Fibroblast of mammary gland (primary cell): ENCODE data around the gene IPPK.
A peak's percentile ranks its signal among the peaks of the same experiment; 100 is the strongest.

Experiments
- DNase-seq: peaks from one replicate; pipeline ENCODE4 v3.0.0-alpha.2; 2010; ENCODE audit warnings: low read depth
- H3K4me3 ChIP-seq: 2 replicates; pipeline ENCODE4 v1.5.1; 2011; ENCODE audit warnings: low read depth, mild to moderate bottlenecking, low read length, moderate library complexity; ENCODE audit not compliant: control insufficient read depth
- TF ChIP-seq, protein P1 (sequence below): conservative IDR thresholded peaks from 2 replicates; pipeline ENCODE4 v1.5.1; 2011; ENCODE audit warnings: low read depth, low read length, inconsistent platforms; ENCODE audit not compliant: control insufficient read depth, insufficient read depth

Gene IPPK

DNA sequence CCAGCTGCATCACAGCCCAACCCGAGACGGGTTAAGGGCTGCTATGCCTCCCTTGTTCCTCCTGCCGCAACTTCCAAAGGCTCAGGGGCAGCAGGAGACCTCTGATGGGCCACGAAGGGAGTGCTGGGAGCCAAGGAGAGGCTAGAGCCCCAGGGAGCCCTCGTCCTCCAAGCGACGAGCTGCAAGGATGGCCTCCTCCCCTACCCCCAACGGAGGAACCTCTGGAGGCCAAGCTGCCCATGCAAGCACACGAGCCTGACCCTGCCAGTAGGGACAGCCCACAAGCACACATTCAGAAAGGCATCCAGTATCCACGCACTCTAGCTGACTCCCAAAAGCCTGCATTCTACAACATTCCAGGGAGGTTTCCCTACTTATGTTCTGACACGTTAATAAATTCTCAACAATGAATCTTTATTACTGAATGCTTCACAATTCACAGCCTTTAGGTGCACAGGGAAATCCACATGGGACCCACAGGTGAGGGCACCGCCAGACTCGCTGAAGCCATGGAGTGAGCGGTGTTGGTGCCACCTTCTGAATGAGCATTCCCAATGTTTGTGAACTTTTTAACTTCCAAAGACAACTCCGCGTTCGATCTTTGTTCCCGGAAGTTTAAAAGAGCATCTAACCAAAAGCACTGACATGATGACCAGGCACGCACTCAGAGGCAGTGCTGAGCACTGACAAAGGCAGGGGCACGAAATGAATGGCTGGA lies 28.7 kb downstream of the IPPK start:
- TF ChIP-seq, protein P1, sequence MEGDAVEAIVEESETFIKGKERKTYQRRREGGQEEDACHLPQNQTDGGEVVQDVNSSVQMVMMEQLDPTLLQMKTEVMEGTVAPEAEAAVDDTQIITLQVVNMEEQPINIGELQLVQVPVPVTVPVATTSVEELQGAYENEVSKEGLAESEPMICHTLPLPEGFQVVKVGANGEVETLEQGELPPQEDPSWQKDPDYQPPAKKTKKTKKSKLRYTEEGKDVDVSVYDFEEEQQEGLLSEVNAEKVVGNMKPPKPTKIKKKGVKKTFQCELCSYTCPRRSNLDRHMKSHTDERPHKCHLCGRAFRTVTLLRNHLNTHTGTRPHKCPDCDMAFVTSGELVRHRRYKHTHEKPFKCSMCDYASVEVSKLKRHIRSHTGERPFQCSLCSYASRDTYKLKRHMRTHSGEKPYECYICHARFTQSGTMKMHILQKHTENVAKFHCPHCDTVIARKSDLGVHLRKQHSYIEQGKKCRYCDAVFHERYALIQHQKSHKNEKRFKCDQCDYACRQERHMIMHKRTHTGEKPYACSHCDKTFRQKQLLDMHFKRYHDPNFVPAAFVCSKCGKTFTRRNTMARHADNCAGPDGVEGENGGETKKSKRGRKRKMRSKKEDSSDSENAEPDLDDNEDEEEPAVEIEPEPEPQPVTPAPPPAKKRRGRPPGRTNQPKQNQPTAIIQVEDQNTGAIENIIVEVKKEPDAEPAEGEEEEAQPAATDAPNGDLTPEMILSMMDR, result no peak

DNA sequence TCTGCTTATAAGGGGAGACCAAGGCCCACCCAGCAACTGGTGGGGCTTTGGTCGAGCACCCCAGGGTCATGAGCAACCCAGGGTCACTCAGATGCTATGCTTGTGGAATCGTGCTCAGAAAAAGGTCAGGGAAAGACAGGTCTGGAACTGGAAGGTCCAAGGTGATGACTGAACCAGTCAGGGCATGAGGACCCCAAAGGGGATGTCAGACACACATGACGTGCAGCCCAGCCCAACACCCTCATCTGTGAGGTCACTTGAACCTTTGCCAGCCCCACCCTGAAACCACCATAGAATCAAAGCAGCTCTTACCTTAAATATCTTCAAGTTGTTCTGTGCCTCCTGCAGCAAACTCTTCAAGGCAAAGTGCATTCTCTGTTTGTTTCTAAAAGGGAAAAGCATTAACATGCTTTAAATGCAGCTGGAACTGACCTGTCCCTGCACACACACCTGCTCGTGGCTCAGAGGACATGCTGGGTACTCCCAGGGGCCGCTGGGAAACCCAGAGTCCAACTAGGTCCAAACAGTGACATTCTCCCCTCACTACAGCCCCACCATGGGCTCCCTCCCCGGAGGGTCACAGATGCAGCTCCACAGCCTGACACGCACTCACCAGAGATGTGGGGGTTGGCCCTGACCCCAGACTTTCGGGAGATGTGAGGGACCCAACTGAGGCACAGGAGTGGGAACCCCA lies 29.4 kb downstream of the IPPK start:
- H3K4me3 ChIP-seq, result no peak overlapping the region
- TF ChIP-seq, protein P1, result no peak
- no peak for DNase-seq

More for the DNA sequence above, 28.7 kb downstream of the IPPK start:
- no peak overlapping the region for H3K4me3 ChIP-seq
- DNase-seq, result no peak

DNA sequence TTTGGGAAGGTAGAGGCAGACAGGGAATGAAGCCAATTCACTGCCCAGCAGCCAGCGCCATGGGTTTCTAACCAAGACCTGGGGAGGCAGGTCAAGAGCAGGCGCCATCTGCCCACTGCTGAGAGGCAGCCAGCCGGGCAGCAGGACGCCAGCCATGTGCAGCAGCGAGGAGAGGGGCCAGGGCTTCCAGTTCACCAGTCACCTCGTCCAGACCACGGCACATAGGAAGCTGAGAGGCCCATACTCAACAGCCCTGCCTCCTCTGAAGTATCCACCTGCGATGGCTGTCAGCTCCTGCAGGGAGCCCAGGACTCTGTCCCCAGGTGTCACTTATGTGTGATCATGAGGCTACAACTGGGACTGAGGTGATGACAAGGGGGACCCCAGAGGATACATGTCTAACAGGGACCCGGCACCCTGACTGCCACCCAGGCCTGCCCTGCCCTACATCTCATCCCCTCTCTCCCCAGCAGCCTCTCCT lies 30.1 kb downstream of the IPPK start:
- TF ChIP-seq, protein P1, result no peak
- H3K4me3 ChIP-seq, result no peak overlapping the region

DNA sequence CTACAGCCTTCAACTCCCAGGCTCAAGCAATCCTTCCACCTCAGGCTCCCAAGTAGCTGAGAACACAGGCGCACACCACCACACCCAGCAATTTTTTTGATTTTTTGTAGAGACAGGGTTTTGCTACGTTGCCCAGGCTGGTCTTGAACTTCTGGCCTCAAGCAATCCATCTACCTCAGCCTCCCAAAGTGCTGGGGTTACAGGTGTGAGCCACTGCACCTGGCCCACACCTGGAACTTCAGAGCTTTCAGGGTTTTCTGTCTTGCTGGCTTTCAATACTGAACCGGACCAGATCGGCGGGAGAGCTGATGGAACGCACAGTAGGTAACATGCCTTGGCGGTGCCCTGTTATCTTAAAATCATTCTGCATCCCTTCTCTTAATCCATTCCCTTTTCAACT lies 30.8 kb downstream of the IPPK start:
- H3K4me3 ChIP-seq, result no peak overlapping the region
- DNase-seq, result no peak
- TF ChIP-seq, protein P1, result no peak

More for the DNA sequence above, 30.1 kb downstream of the IPPK start:
- DNase-seq, result no peak

DNA sequence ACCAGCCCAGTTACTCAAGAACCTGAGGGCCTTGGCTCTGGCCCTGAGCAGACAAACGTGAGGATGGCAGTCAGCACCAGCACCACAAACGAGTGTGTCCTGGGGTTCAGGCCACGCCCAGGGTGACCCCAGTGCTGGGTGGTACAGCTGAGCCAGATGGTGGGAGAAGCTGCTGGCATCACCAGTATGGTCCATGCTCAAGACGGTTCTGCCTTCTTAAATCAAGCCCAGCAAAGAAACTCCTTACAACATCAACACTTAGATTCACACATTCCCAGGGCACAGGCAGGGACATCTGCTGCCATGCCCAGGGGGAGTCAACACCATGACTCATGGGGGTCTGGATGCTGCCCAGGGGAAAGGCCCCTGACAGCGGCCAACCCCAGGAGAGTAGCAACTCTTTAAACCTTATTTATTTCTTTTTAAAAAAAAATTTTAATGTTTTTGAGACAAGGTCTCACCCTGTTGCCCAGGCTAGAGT lies 31.3 kb downstream of the IPPK start:
- no peak overlapping the region for H3K4me3 ChIP-seq
- peak; percentile 12 for DNase-seq
- TF ChIP-seq, protein P1, result no peak

DNA sequence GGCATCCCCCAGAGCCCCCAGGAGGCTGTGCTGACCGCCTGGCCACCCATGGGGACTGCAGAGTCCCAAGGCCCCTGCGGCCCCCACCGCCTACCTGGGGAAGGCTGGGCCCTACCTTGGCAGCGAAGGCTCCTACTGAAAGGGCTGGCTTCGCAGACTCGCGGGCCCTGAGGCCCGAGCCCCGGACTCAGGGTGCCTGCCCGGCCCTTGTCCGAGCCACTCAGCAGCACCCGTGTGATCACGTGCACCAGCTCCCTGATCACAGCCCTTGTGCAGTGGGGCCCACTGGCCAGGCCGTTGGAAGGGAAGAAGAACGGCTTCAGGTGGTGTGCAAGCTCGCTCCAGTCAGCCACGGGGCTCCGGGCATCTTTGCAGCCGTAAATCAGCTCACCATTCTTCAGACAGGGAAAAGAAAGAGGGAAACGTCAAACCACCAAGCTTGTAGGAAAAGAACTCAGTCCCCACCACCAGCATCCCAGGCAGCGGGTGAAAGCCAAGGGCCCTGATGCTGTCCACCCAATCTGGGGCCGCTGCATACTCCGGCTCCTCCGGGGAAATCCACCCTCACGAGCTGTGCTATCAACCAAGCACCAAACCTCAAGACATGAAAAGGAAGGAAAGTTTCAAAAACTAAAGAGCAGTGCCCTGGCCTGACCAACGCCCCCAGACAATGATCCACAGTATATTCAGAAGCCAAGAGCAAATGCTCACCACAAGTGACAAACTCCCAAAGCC lies 31.9 kb downstream of the IPPK start:
- TF ChIP-seq, protein P1, result no peak
- H3K4me3 ChIP-seq, result no peak overlapping the region
- no peak for DNase-seq
